DOHH2 (cell line): Measurements from ENCODE around the gene PAPPA2.

ENCODE experiments used
- H3F3A ChIP-seq: fragments of 200-600 bp; sonication (generic), shearing (Covaris generic); 2 replicates; pipeline ENCODE4 v1.6.0; 2016; ENCODE audit warnings: antibody characterized with exemption, mild to moderate bottlenecking; ENCODE audit not compliant: control insufficient read depth, insufficient read depth
- H3K27ac ChIP-seq: fragments of 200-600 bp; sonication (generic); 2 replicates; pipeline ENCODE4 v1.5.1; 2014; ENCODE audit warnings: low read depth, mild to moderate bottlenecking, low read length, moderate library complexity
- H3K27me3 ChIP-seq: fragments of 200-600 bp; sonication (generic); 2 replicates; pipeline ENCODE4 v1.6.1; 2014; ENCODE audit warnings: mild to moderate bottlenecking, low read length, mixed read lengths; ENCODE audit not compliant: control insufficient read depth
- H3K36me3 ChIP-seq: fragments of 200-600 bp; sonication (generic); 2 replicates; pipeline ENCODE4 v1.6.1; 2014; ENCODE audit warnings: mild to moderate bottlenecking, low read length, moderate library complexity, mixed read lengths; ENCODE audit not compliant: control insufficient read depth
- H3K4me1 ChIP-seq: fragments of 200-600 bp; sonication (generic); 2 replicates; pipeline ENCODE4 v1.6.1; 2014; ENCODE audit warnings: mild to moderate bottlenecking, low read length, mixed read lengths; ENCODE audit not compliant: control insufficient read depth
- H3K4me2 ChIP-seq: fragments of 200-600 bp; sonication (generic); 2 replicates; pipeline ENCODE4 v1.6.0; 2014; ENCODE audit warnings: mild to moderate bottlenecking, low read length, moderate library complexity
- H3K4me3 ChIP-seq: fragments of 200-600 bp; sonication (generic); 2 replicates; pipeline ENCODE4 v1.5.1; 2014; ENCODE audit warnings: mild to moderate bottlenecking, low read length, mixed read lengths
- H3K79me2 ChIP-seq: fragments of 200-600 bp; sonication (generic); 2 replicates; pipeline ENCODE4 v1.6.1; 2014; ENCODE audit warnings: mild to moderate bottlenecking, low read length, mixed read lengths; ENCODE audit not compliant: control insufficient read depth
- H3K9me2 ChIP-seq: fragments of 200-600 bp; sonication (generic); replicated peaks from 2 replicates; pipeline ENCODE4 v1.6.1; 2014; ENCODE audit warnings: mild to moderate bottlenecking, low read length, mixed read lengths; ENCODE audit not compliant: control insufficient read depth
- H3K9me3 ChIP-seq: fragments of 200-600 bp; sonication (generic); 2 replicates; pipeline ENCODE4 v1.6.1; 2014; ENCODE audit warnings: antibody characterized with exemption, low read length, mixed read lengths; ENCODE audit not compliant: control insufficient read depth, insufficient read depth
- H4K20me1 ChIP-seq: fragments of 200-600 bp; sonication (generic); 2 replicates; pipeline ENCODE4 v1.6.0; 2014; ENCODE audit warnings: low read depth, mild to moderate bottlenecking, antibody characterized with exemption, low read length, moderate library complexity; ENCODE audit not compliant: control insufficient read depth, insufficient read depth
- CTCF ChIP-seq: fragments of 200-600 bp; sonication (generic); IDR thresholded peaks from one replicate; pipeline ENCODE4 v1.5.1; 2014; ENCODE audit warnings: antibody characterized with exemption, mild to moderate bottlenecking, low read depth, low read length; ENCODE audit not compliant: poor library complexity, severe bottlenecking
- EZH2phosphoT487 ChIP-seq: fragments of 200-600 bp; sonication (generic); IDR thresholded peaks from 2 replicates; pipeline ENCODE4 v1.6.1; 2017; ENCODE audit warnings: borderline replicate concordance, mild to moderate bottlenecking, antibody characterized with exemption, low read length, moderate library complexity, mixed read lengths

The PAPPA2 gene

DNA sequence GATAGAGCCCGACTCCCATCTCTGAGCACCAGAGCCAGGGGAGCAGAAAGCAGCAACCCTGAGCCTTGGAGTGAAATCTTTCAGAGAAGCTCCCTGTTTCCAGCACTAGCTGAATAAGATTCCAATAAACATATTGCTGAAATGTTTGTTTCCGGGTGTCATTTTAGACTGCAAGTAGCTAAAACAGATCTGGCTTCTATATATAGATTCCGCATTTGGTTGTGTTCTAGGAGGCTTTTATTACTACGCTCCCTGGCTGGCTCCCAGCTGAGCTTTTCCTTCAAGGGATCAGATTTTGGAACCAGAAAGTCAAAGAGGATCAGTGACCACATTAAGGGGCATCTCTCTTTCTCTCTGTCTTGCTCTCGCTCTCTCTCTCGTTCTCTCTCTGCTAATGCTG lies 88.2 kb downstream of the PAPPA2 start:
- H3K4me2 ChIP-seq: no peak overlapping the region
- H3K9me2 ChIP-seq: no peaks in the 10 kb centered on the region
- no peaks in the 10 kb centered on the region for H3K4me1 ChIP-seq
- no peaks in the 10 kb centered on the region for H3F3A ChIP-seq
- H4K20me1 ChIP-seq: no peaks in the 10 kb centered on the region
- no peaks in the 10 kb centered on the region for H3K36me3 ChIP-seq
- peaks cover 11% of the 10 kb centered on the region for H3K27me3 ChIP-seq
- no peak for TF ChIP-seq CTCF
- H3K79me2 ChIP-seq: no peaks in the 10 kb centered on the region
- H3K4me3 ChIP-seq: no peak overlapping the region
- no peak overlapping the region for H3K27ac ChIP-seq
- H3K9me3 ChIP-seq: no peaks in the 10 kb centered on the region

GRCh38 chr1:176552217-176552991 lies 89.4 kb downstream of the PAPPA2 start:
- H3K27ac ChIP-seq: no peak overlapping the region
- no peaks in the 10 kb centered on the region for H3K4me1 ChIP-seq
- H3K36me3 ChIP-seq: no peaks in the 10 kb centered on the region
- TF ChIP-seq CTCF (no peak), EZH2phosphoT487 (no peak)
- H3K27me3 ChIP-seq: peaks cover 11% of the 10 kb centered on the region
- no peaks in the 10 kb centered on the region for H3F3A ChIP-seq
- H4K20me1 ChIP-seq: no peaks in the 10 kb centered on the region
- H3K4me3 ChIP-seq: no peak overlapping the region
- no peaks in the 10 kb centered on the region for H3K9me3 ChIP-seq
- no peaks in the 10 kb centered on the region for H3K9me2 ChIP-seq
- H3K79me2 ChIP-seq: no peaks in the 10 kb centered on the region
- H3K4me2 ChIP-seq: no peak overlapping the region

DNA sequence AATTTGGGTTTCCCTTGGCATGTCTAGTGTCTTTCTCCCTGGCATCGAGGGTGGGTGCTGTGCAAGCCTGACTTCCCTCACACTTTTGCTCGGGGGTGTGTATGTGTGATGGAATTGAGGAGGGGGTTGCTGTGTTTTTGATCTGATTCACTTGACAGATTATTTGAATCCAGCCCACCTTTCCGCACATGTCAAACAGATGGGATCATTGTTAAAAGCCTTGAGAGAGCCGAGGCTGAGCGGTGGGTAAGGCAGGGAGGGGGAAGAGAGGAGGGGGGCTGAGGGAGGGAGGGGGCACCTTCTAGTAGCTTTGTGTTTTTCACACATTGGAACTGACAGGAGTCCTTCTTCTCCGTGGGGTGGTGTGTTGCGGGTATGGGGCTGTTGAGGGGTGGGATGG lies 90.0 kb downstream of the PAPPA2 start:
- Histone ChIP-seq H3K4me2 (no peak overlapping the region), H3K9me3 (no peaks in the 10 kb centered on the region), H3K27ac (no peak overlapping the region), H3K4me3 (no peak overlapping the region), H3F3A (no peaks in the 10 kb centered on the region), H4K20me1 (no peaks in the 10 kb centered on the region), H3K36me3 (no peaks in the 10 kb centered on the region), H3K27me3 (peaks cover 11% of the 10 kb centered on the region), H3K9me2 (no peaks in the 10 kb centered on the region), H3K4me1 (no peaks in the 10 kb centered on the region), H3K79me2 (no peaks in the 10 kb centered on the region)
- TF ChIP-seq EZH2phosphoT487: no peak
- no peak for TF ChIP-seq CTCF
